T47D (cell line): ENCODE results near the gene TLK2.
"Not testable (repeated sequence)": the region's sequence is repeated elsewhere in the genome, so short reads cannot be mapped to it uniquely, and the experiment has no call there.

ENCODE experiments used
- DNase-seq, 2 experiments: peaks; one replicate each; pipeline versions ENCODE4 v3.0.0 to v3.0.0-alpha.2; 2011 to 2012; ENCODE audit warnings: low read depth in 1 of 2, low spot score in 1 of 2
- JUND ChIP-seq: IDR thresholded peaks from 2 replicates; pipeline ENCODE4 v1.6.1; 2012; ENCODE audit warnings: low read depth
- in situ Hi-C: cut with HindIII; loops from 2 replicates; pipeline ENCODE4 v1.10.0; 2016; ENCODE audit warnings: low sequenced_read_pairs, low pct_unique_long_range_greater_than_20kb

TLK2 gene

DNA sequence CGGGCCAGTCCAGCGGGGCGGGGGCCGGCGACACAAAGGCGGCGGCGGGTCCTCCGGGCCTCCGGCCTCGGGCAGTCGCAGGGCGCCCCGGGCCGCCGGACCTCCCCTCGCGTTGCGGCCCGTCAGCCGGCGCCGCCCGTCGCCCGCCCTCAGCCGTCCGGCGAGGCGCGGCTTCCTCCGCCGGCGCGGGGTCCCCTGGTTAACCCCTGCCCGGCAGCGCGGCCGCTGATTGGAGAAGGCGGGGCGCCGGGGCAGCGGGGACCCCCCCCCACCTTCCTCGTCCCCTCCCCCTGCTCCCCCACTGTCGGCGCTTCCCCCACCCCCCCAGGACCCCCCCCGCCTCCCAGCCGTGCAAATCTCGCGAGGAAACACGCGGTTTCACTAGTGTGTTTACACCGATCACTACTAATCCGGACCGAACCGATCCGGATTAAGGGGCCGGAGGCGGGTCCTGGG lies at the start of gene TLK2:
Gene TLK2 (plus strand): TSS at position 402 of the 456 bp plus-strand sequence. CDS start 2,301 bp downstream, outside the sequence.
- TF ChIP-seq JUND, result no peak
- peak; percentile 89 to 95 for DNase-seq
- in situ Hi-C loops, result no loop called here

DNA sequence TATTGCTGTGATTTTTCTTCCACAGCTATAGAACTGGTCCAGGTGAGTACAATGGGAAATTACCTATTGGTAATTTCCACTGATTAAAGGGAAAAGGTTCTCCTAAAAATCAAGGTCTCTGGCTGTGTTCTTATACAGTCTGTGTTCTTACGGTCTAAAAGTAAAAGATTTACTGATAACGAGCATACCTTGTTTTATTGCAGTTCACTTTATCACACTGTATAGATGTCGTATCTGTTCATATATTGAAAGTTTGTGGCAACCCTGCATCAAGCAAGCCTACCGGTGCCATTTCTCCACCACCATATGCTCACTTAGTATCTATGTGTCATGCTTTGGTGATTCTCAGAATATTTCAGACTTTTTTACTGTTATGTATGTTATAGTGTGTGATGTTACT lies 43.4 kb upstream of the TLK2 start:
- in situ Hi-C loops, result not testable (repeated sequence)

DNA sequence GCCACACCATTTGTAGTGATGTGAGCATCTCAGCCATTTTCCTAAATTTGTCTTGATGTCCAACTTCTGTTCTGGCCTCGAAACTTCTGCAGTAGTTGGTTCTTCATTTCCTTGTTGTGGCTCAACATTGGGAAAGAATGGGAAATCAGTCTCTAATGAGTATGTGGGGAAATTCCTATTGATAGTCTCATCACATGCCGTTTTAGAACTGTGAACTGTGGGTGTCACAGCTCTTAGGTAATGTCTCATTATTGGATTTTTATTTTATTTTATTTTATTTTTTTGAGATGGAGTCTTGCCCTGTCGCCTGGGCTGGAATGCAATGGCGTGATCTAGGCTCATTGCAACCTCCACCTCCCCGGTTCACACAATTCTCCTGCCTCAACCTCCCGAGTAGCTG lies 37.4 kb upstream of the TLK2 start:
- DNase-seq, in situ Hi-C loops: not testable (repeated sequence)

More for the DNA sequence above, 43.4 kb upstream of the TLK2 start:
- not testable (repeated sequence) for DNase-seq

DNA sequence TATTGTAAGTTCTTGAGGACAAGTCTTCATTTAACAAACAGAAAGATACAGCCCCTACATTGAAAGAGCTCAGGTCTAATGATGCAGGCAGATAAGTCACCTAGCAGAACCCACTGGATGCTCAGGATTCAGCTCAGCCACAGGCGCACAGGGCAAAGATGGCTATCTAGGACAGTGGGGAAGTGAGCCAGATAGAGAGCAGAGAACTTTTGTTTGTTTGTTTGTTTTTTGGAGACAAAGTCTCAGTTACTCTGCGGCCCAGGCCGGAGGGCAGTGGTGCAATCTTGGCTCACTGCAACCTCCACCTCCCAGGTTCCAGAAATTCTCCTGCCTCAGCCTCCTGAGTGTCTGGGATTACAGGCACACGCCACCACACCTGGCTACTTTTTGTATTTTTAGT lies 34.6 kb upstream of the TLK2 start:
- in situ Hi-C loops, result no loop called here
- DNase-seq, result peak in 1 of 2 experiments; percentile 4
- no peak for TF ChIP-seq JUND

DNA sequence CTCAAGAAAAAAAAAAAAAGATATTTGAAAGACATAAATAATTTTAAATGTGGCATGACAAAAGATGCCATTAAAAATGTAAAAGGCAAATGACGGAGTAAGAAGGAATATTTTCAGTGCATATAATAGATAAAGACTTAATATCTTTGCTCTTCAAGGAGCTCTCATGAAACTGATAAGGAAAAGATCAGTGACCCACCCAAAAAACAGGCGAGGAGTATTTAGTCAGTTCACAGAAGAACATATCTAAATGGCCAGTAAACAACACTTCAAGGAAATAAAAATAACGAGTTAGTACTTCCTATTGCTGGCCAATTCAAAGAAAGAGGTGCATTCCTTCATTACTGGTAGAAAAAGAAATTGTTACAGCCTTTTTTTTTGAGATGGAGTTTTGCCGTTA lies 32.8 kb upstream of the TLK2 start:
- DNase-seq, in situ Hi-C loops: not testable (repeated sequence)

DNA sequence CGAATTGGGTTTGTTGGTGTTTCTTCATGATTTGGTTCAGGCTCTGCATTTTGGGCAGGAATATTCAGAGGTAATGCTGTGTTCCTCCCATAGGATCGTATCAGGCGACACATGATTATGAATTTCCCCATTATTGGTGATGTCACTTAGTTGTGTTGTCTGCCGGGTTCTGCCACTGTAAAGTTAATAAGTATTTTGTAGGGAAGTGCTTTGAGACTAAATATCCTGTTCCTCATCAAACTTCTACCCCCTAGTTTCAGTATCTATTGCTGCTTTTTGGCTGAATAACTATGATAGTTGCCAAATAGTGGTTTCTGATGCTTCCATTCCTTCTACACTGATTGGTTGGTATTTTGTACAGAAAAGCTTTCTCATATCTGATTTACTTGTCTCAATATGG lies 26.4 kb upstream of the TLK2 start:
- DNase-seq, in situ Hi-C loops: not testable (repeated sequence)

DNA sequence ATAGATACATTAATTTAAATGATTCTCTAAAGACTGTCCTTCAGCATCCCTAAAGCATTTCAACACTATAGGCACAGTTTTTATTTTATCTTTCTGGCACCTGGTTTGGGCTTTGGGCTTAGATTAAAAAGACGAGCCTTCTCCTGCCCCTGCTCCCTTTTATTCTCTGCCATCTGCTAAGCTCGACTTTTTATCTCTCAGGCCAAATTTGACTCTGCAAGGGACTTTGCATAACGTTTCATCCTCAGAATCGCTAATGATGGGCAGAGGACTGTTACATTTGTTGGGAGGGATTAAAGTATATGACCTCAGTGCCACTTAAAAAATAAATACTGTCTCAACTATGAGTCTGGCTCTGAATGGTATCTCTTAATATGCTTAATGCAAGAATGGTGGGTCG lies 25.6 kb upstream of the TLK2 start:
- in situ Hi-C loops, DNase-seq: not testable (repeated sequence)

DNA sequence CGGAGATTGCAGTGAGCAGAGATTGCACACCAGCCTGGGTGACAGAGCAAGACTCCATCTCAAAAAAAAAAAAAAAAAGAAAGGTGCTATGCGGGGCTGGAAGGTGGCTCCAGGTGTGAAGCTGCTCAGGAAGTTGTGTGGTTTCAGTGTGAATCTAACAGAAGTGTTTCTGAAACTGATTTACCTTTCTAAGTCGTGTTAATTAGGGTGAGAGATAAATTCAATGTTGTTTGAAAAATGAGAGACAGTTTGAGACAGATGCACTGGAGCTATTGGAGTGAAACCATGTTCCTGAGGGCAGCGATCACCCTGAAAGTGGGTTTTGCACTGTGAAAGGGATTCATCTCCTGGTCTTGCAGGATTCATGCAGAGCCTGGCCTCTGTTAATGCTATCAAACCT lies 25.0 kb upstream of the TLK2 start:
- DNase-seq, in situ Hi-C loops: not testable (repeated sequence)

DNA sequence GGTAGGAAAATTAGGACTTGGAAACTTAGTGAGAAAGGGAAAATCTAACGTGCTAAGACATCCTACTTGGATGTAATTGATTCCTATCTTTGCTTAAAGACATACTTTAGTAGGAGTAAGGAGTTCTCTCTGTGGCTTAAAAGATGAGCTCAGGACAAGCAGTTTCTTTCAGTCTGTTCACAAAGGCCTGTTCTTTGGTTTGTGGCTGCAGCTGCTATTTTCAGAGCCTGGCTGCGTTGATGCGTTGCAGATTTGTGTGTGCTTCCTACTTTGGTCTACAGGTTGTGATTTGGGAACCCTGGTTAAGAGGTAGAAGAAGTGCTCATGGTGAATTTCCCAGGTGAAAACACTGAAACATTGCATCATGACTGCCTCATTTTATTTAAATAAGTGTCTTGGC lies 24.5 kb upstream of the TLK2 start:
- DNase-seq, in situ Hi-C loops: not testable (repeated sequence)

DNA sequence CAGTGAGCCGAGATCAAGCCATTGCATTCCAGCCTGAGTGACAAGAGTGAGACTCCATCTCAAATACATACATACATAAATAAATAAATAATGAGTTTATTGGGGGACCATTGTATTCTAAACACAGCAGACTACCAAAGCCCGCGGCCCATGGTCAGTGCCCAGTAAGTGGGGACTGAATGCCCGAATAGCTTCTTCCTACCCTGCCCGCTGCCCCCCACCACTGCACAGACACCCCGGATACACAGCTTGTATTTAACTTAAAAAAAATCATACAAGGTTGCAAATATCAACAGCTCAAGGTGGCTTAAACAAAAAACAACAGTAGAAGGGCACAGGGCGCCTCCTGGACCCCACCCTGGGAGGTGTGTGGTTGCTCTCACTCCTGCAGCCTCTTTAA lies 22.6 kb upstream of the TLK2 start:
- TF ChIP-seq JUND, result no peak
- in situ Hi-C loops, result no loop called here
- DNase-seq, result no peak

DNA sequence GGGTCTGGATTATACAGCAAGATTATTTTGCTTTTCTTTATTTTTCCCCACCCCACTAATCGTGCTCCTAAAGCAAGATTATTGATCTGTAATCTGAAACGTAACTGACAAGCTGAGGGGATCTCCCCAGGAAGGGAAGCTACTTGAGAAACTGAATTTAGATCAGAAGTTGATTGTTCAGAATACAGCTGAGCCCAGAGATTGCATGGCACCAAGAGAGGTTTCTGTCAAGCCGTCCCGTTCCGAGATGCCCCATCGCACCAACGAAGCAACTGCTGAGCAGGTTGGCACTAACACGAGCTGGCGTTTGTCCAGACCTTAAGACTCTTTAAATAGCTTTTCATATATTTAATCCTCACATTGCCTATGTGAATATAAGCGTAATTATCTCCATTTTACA lies 20.1 kb upstream of the TLK2 start:
- in situ Hi-C loops, DNase-seq: not testable (repeated sequence)

DNA sequence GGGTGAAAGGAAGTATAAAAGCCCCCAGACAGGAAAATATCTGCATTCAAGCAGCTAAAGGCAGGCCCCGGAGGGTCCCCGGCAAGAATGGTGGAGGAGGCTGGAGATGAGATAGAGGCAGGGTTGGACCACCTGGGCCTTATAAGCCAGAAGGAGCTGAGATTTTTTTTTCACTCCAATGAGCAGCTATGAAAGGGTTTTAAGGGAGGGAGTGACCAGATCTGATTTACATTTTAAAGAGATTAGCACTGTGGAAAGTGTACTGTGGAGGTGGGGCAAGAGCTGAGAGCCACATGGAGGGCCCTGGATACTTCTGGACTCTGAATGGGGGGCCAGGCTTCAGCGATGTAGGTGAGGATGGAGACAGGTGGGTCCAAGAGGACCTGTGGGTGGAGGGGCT lies 14.2 kb upstream of the TLK2 start:
- DNase-seq, in situ Hi-C loops: not testable (repeated sequence)

DNA sequence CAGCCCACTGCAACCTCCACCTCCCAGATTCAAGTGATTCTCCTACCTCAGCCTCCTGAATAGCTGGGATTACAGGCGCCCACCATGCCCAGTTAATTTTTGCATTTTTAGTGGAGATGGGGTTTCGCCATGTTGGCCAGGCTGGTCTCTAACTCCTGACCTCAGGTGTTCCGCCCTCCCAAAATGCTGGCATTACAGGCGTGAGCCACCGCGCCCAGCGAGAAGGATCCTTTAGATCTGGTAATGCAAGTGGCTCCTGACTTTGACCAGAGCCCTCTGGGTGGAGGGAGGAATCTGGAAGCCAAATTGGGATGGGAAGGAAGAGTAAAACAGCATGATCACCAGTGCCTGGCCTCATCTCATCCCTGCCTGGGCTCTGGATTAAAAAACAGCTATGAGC lies 13.4 kb upstream of the TLK2 start:
- in situ Hi-C loops, DNase-seq: not testable (repeated sequence)

DNA sequence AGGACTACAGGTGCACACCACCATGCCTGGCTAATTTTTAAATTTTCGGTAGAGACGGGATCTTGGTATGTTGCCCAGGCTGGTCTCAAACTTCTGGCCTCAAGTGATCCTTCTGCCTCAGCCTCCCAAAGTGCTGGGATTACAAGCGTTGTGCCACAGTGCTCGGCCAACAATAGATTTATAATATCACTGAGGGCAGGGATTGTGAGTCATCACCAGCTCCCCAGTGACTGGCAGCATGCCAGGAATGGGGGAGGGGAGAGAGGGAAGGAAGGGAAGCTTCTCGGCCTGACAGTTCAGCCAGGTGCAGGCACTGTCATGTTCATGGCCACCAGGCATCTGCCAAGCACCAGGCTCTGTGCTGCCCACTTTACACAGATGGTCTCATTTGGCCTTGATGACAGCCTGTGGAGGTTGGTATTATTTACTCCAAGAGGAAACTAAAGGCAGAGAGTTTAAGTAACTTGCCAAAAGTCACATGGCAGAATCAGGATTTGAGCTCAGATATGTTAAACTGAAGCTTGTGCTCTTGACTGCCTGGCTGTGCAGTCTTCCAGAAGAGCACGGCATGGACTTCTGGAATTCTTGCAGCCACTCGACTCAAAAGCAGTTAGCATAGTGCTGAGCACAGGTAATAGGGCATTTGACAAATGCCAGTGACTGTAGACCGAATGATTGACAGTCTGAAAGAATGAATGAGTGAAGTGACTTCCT lies 7.8 kb upstream of the TLK2 start:
- DNase-seq, result peak in 1 of 2 experiments; percentile 75
- in situ Hi-C loops, result not testable (repeated sequence)

DNA sequence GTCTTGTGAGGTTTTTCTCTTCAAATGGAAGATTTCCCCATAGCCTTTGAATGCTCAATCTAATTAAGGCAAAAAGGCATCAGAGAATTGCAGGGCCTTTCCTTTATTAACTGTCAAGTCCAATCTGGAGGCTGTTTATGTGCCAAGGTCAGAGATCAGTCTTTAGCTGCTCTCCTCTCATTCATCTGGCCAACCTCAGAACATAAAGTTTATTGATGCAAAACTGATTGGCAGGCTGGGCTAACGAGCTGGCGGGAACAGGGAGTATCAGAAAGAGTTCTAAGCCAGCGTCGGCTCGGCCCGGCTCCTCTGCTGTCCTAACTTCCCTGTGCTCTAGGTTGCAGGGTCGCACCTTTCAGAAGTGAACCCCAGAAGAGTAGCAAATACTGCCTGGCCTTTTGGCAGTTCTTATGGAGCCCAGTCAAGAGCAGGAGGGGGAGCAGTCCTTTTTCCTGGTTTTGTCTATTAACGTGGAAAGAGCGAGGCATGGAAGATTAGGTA lies 7.2 kb upstream of the TLK2 start:
- DNase-seq, in situ Hi-C loops: not testable (repeated sequence)

DNA sequence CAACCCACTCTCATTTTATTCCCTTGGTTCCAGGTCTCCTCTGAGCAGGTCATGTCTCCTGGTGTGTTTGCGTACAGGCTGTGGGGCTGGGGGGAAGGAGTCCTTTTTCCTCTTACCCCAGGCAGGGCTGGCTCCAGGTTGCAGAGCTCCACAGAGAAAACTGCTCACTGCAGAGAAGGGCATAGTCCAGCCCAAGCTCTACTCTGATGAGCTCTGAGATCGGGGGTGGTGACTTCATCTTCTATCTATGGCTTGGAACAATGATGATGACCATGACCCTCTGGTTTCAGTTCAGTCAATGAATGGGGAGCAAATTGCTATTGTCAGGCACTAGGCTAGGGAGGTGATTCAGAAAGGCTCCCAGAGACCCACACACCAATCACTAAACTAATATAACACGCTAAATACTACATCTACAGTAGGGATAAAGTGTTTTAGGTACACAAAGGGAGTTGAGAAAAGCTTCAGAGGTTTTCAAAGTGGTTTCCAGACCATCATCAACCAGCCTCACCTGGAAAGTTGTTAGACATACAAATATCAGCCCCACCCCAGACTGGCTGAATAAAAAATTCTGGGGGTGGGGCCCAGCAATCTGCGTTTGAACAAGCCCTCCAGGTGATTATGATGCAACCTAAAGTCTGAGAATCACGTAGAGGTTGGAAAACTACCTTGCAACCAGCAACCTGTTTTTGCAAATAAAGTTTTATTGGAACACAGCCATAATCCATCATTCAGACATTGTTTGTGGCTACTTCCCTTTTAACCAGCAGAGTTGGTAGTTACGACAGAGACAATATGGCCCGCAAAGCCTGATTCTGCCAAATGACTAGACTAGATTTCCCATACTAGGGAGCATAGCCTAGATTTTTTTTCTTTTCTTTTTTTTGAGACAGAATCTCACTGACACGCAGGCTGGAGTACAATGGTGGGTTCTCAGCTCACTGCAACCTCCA lies 5.3 kb upstream of the TLK2 start:
- DNase-seq, in situ Hi-C loops: not testable (repeated sequence)

DNA sequence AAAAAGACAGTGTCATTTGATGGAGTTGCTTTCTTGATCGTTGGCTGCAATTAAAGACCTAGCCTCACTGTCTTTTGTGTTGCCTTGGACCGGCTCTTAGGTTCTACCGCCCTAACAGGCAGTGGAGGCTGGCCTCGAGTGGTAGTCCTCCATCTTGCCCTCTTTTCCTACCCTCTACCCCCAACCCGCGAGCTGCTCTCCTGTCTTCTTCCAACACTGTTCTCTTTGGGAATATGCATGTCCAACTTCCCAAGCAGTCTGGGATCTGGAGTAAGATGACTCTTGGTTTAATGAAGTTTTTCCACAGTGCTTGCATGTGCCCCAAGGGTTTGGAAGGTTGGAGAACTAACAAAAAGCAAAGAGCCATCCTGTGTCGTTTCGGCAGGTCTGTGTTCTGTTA lies 1.5 kb upstream of the TLK2 start:
- in situ Hi-C loops, DNase-seq: not testable (repeated sequence)

DNA sequence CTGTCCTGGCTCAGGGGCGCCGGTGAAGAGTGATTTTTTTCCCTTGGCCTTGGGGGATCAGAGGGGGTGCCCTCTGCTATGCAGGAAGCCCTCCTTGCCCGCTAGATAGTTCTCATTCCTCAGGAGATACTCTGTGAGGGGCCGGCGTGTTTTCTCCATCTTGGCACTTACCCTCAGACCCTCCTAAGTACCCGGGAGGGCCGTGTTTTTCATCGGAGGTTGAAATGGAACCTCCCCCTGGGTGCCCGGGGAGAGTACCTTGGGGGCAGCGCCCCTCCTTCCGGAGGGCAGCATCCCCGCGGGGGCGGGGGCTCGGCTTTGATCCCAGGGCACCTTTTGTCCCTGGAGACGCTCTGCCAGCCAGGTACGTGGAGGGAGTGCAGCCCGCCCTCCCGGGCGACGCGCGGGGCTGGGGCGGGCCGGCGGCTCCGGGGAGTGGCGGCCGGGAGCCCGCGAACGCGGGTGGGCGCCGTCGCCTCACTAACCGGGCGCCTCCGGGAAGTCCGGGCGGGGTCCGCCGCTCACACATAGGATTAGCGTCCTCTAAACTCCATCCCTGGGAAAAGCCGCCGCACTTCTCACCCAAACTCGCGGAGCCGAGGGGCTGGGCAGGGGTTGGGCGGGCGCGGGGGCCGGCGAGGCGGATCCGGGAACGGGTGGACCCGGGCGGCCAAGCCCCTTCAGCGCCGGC lies 762 bp upstream of the TLK2 start:
- DNase-seq, result peak; percentile 48 to 63
- in situ Hi-C loops, result not testable (repeated sequence)
